Stimulated activated CD8-positive, alpha-beta memory T cell treated with anti-CD3 and anti-CD28 coated beads, Interleukin-4, amount 100 ng/mL, for 48 hours (primary cell): ENCODE measurements around the gene PRDM11.
A peak's percentile ranks its signal among the peaks of the same experiment; 100 is the strongest.
"Not testable (repeated sequence)": the region's sequence is repeated elsewhere in the genome, so short reads cannot be mapped to it uniquely, and the experiment has no call there.

Source experiments
- DNase-seq: peaks from one replicate; pipeline ENCODE4 v3.0.0-alpha.2; 2020

PRDM11 gene

DNA sequence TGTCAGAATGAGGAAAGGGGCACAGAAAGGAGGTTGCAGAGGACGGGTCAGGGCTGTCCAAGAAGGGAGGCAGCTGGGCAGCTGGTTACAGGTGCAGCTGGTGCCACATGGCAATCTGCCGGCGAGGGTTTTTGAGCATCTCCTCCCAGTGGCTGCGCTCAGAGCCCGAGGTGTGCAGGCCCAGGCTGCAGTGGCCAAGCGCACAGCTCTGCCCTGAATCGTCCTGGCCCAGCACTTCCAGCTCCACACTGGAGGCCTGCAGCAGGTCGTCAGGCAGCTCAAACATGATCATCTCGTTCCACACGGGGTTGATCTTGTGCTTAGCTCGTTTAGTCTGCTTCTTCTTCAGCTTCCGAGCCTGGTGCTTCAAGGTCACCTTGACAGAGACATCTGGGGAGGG is 97.5 kb downstream of the PRDM11 start:
- no peak for DNase-seq

- no peak for DNase-seq
Measured at GRCh38 chr11:45245218-45246045, 99.0 kb downstream of the PRDM11 start.

DNA sequence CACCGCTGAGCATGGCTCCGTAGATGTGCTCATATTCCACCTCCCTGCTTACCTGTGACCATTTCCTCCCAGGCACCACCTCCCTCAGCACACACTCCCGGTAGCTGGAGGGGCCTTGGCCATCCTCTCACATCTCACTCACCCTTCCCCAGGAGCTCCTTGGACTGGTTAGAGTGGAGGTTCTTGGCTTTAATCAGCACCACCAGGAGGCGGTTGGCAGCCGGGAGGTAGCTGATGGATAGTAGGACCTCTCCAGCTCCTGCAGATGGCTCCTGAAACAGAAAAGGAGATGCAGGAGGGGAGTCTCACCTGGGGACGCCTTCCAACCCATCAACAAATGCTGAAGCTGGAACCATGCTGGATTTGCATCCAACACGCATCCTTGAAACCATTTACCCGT is 99.8 kb downstream of the PRDM11 start:
- no peak for DNase-seq

- no peak for DNase-seq
Measured at GRCh38 chr11:45247433-45247832, 101.0 kb downstream of the PRDM11 start.

- DNase-seq: no peak
Measured at GRCh38 chr11:45248501-45249011, 102.1 kb downstream of the PRDM11 start.

DNA sequence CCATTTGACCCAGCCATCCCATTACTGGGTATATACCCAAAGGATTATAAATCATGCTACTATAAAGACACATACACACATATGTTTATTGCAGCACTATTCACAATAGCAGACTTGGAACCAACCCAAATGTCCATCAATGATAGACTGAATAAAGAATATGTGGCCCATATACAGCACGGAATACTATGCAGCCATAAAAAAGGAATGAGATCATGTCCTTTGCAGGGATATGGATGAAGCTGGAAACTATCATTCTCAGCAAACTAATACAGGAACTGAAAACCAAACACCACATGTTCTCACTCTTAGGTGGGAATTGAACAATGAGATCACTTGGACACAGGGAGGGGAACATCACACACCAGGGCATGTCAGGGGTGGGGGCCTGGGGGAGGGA is 102.9 kb downstream of the PRDM11 start:
- DNase-seq: not testable (repeated sequence)

DNA sequence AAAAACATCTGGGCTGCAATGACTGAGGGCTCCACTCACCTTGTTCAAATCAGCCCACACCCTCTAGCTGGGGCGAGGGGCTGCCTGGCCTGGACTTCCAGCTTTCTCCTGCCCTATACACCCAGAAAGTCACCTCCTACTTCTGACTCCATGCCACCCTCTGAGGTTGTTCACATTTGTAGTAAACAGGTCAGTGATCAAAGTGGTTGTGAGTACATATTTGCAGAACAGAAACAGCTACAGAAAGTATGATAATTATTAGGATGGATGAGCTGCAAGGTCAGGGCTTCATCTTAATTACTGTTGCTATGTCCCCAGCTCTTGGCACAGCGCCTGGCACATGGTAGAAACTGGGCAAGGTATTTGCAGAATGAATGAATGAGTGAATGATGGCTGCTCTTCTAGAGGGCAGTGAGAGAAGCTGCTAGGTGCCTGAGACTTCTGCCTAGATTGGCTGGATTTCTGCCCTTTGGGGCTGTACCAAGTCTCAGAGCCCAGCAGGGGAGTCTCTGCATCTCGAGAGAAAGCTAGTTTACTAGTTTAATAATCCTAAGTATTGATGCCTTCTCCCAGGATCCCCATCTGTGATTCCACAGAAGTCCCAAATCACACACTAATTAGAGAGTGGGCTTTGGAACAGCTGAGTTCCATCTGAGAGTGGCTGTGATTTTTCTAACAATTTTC is 103.7 kb downstream of the PRDM11 start:
- DNase-seq: no peak

GRCh38 chr11:45252134-45252856 is 105.9 kb downstream of the PRDM11 start:
- peak; percentile 60 for DNase-seq

DNA sequence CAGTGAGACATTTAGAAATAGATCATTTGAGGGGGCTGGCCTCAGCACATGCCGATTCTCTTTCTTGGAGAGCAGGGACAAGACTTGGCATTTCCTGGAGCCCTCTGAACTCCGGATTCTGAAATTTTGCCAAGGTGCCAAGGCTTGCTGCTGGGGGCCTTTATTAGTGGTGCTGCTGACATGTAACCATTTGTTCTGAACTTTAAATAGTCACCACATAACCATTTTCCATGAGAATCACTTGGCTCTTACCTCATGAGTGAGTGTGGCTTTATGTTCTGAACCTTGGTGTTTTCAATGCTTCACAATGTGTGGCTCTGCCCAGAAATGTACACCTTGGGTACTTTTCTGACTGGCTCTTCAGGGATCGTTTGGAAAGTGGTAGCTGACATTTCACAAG is 106.4 kb downstream of the PRDM11 start:
- no peak for DNase-seq

GRCh38 chr11:45253640-45254039 is 107.2 kb downstream of the PRDM11 start:
- DNase-seq: no peak

DNA sequence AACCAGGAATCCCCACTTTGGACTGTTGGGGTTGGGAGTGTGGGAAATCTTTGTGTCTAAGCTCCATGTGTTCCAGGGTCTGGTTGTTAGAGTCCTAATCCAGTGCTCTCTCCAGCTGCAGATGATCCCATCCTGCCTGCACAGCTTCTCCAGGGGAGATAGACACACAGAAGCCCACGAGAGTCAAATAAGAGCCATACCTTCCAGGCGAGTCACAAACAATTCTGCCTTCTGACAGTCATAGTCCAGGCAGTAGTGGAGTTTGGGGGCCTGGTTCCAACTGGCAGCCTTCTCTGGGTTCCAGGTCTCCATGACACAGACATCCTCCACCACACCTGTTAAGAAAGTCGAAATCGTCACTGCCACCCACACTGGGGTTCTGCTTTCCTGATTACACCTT is 107.6 kb downstream of the PRDM11 start:
- no peak for DNase-seq

DNA sequence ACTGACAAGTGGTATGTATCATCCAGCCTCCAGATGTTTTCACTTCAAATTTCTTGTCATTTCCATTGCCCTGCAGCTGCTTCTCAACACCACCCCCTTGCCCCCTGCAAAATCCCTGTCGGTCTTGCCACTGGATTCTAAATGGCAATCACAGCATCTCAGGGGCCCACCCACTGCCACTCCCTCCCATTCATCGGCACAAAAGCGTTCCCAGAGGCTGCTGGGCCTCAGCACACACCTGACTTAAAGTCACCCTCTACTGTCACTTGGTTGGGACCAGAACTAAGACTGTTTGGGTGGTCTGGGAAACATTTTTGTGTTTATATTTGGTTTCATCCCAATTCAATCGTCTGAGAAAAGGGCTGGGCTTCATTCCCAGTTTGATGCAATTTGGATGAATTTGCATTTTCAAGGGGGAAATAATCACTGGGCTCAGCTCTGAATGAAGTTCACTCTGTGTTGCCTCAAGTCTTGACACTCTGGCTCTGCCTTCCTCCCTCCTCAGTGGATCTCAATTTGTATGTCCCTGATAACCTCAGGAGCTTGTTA is 112.6 kb downstream of the PRDM11 start:
- no peak for DNase-seq

GRCh38 chr11:45259592-45259991 is 113.2 kb downstream of the PRDM11 start:
- DNase-seq: no peak

GRCh38 chr11:45260071-45260470 is 113.6 kb downstream of the PRDM11 start:
- no peak for DNase-seq

DNA sequence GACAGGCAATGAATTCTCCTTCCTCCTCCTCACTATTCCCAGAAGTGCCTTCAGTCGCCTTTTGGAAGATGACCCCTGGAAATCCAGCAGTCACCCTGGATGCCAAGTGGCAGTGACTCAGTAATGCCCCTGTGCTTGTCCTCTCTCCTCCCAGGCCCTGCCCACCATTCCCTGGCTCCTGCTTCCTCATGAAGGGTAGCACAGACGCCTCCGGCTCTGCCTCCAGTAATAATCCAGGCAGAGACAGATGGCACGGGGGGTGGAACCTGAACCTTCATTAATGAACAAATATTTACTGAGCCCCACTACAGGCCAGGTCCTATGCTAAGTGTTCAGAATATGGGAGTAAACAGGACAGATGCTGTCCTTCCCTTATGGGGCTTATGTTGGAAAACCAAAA is 116.5 kb downstream of the PRDM11 start:
- DNase-seq: no peak

DNA sequence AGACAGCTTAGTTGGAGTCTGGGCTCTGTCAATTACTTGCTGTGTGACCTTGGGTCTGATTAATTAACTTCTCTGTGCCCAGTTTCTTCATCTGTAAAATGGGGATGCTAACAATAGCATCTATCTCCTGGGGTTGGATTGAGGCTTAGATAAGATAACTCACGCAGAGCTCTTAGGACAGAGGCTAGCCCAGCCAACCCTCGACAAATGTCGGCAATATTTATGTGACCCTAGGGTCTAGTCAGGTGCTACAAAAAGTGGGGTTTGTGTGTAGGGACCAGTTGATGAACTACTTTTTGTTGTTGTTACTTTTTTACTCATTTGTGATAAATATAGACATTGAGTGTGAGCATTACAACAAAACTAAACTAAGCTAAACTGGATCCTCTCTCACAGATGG is 117.3 kb downstream of the PRDM11 start:
- DNase-seq: no peak

DNA sequence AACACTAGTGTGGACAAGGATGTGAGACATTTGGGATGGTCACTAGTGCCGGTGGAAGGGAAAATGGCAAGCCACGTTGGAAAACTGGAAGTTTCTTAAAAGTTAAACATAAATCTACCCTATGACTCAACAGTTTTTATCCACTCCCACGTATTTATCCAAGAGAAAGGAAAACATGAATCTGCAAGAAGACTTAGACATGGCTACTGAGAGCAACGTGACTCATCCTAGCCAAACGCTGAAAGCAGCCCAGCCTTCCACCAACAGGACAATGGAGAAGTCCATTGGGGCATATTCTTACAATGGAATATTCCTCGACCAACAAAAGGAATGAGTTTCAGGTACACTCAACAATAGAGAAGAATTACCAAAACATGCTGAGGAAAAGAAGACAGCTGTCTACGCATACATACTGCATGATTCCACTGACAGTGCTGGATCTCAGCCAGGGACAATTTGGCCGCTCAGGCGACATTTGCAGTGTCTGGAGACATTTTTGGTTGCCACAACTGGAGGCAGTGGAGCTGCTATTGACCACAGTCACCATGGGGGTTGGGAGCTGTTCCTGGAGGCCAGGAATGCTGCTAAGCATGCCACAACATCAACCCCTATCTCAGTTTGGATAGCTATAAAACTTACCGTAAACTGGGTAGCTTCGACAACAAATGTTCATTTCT is 118.5 kb downstream of the PRDM11 start:
- DNase-seq: no peak

GRCh38 chr11:45265969-45266675 is 119.7 kb downstream of the PRDM11 start:
- DNase-seq: no peak

- no peak for DNase-seq
Measured at GRCh38 chr11:45266676-45267020, 120.2 kb downstream of the PRDM11 start.

DNA sequence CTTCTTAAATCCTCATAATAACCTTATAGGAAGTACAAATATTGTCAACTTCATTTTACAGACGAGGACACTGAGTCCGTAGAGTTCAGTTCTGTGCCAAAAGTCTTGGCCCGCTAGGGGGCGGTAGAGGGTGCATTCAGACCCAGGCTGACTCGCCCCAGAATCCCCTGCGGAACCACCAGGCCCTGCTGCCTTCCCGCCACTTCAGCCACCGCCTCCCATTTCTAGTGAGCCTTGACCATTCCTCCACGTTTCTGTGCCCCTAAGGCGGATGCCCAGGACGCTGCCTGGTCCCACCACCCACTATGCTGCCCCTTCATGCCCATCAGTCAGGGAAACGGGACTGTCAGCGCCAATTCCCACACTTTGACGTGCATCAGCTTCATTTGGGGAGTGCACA is 120.6 kb downstream of the PRDM11 start:
- DNase-seq: peak; percentile 71

DNA sequence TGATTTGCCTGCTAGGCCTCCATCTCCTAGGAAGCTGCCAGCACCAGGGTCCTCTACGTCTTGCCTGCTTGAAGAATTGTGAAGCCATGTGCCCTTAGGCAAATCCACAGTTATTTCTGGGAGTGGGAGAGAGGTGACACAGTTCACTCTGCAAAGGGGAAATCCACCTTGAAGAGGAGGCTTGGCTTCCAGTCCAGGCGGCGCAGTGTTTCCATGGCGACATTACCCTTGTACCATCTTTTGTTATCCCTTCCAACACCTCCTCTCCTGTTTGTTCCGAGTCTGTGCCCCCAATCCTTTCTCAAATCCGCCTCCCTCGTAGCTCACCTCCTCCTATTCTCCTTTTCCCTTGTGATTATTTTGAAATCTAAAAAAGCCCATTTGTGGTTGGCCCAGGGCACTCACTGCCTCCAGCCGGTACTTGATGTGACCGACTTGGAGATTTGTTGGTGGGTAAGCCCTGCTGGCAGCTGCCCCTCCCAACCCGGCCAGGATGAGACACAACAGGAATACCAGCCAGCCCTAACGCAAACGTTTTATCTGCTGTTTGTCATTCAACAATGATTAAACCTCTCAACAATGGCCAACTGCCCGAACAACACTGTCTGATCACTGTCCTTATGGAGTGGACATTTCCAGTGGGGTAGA is 121.3 kb downstream of the PRDM11 start:
- no peak for DNase-seq

GRCh38 chr11:45269678-45270077 is 123.2 kb downstream of the PRDM11 start:
- no peak for DNase-seq
